ENCODE data around the gene NDUFC2. TPM values are rescaled to one million over a fixed set of nuclear protein-coding genes. Genes with fewer than 3 reads are reported as not detected.
A peak's percentile ranks its signal among the peaks of the same experiment; 100 is the strongest.
"Not testable (repeated sequence)": the region's sequence is repeated elsewhere in the genome, so short reads cannot be mapped to it uniquely, and the experiment has no call there.

NDUFC2 gene
- total and polyA plus RNA-seq, 2 donors (not counting 1 experiment from before 2014, with no cell fraction given): 93.9 to 101 TPM

GRCh38 chr11:78031629-78032028 is 48.0 kb downstream of the NDUFC2 start:
- H4K20me1 ChIP-seq (ENCODE audit: control insufficient read depth, extremely low read depth, insufficient read depth, low read length): no peaks in the 10 kb centered on the region
- H3K9me3 ChIP-seq (ENCODE audit: control insufficient read depth, insufficient read depth, low read depth, low read length): no peaks in the 10 kb centered on the region
- no peak overlapping the region for H3K9ac ChIP-seq (ENCODE audit: insufficient read depth, low read length)
- no peak overlapping the region for H2AFZ ChIP-seq (ENCODE audit: low read length)
- H3K27me3 ChIP-seq (ENCODE audit: control insufficient read depth, insufficient read depth, low read length): no peaks in the 10 kb centered on the region
- H3K4me1 ChIP-seq (ENCODE audit: control insufficient read depth, extremely low read depth, insufficient read depth, low read length): no peaks in the 10 kb centered on the region
- H3K27ac ChIP-seq (ENCODE audit: insufficient read depth, low read length): no peak overlapping the region
- TF ChIP-seq EZH2 (IDR thresholded peaks at IDR 0.05; ENCODE audit: low read length, missing control alignments) (no peak), CTCF (conservative IDR thresholded peaks at IDR 0.05 in 1 of 2, IDR thresholded peaks at IDR 0.05 in 1 of 2; ENCODE audit: low read depth in 1 of 2, low read length in 2 of 2) (no peak)
- H3K4me3 ChIP-seq (replicated peaks in 1 of 4; ENCODE audit: control extremely low read depth in 1 of 4, insufficient read depth in 1 of 4, low read depth in 3 of 4, low read length in 4 of 4): no peak overlapping the region
- H3K36me3 ChIP-seq (ENCODE audit: control insufficient read depth, insufficient read depth, low read length): no peaks in the 10 kb centered on the region
- no peak overlapping the region for H3K4me2 ChIP-seq (ENCODE audit: extremely low read depth, insufficient read depth, low read length)
- no peaks in the 10 kb centered on the region for H3K79me2 ChIP-seq (ENCODE audit: control insufficient read depth, insufficient read depth, low read length)
- no peak for DNase-seq (ENCODE audit: low read depth in 2 of 2)

- Histone ChIP-seq H3K9ac (ENCODE audit: insufficient read depth, low read length) (no peak overlapping the region), H4K20me1 (ENCODE audit: control insufficient read depth, extremely low read depth, insufficient read depth, low read length) (no peaks in the 10 kb centered on the region), H2AFZ (ENCODE audit: low read length) (no peak overlapping the region), H3K4me2 (ENCODE audit: extremely low read depth, insufficient read depth, low read length) (peak overlapping the region; percentile 1), H3K79me2 (ENCODE audit: control insufficient read depth, insufficient read depth, low read length) (no peaks in the 10 kb centered on the region), H3K4me3 (replicated peaks in 1 of 4; ENCODE audit: control extremely low read depth in 1 of 4, insufficient read depth in 1 of 4, low read depth in 3 of 4, low read length in 4 of 4) (no peak overlapping the region), H3K36me3 (ENCODE audit: control insufficient read depth, insufficient read depth, low read length) (no peaks in the 10 kb centered on the region), H3K4me1 (ENCODE audit: control insufficient read depth, extremely low read depth, insufficient read depth, low read length) (no peaks in the 10 kb centered on the region), H3K27me3 (ENCODE audit: control insufficient read depth, insufficient read depth, low read length) (no peaks in the 10 kb centered on the region), H3K9me3 (ENCODE audit: control insufficient read depth, insufficient read depth, low read depth, low read length) (no peaks in the 10 kb centered on the region), H3K27ac (ENCODE audit: insufficient read depth, low read length) (no peak overlapping the region)
- TF ChIP-seq CTCF (conservative IDR thresholded peaks at IDR 0.05 in 1 of 2, IDR thresholded peaks at IDR 0.05 in 1 of 2; ENCODE audit: low read depth in 1 of 2, low read length in 2 of 2) (no peak), EZH2 (IDR thresholded peaks at IDR 0.05; ENCODE audit: low read length, missing control alignments) (no peak)
- peak; percentile 70 to 78 for DNase-seq (ENCODE audit: low read depth in 2 of 2)
Measured at GRCh38 chr11:78030429-78031325, 49.0 kb downstream of the NDUFC2 start.

- not testable (repeated sequence) for H3K4me2 ChIP-seq (ENCODE audit: extremely low read depth, insufficient read depth, low read length); H3K9ac ChIP-seq (ENCODE audit: insufficient read depth, low read length); H3K4me1 ChIP-seq (ENCODE audit: control insufficient read depth, extremely low read depth, insufficient read depth, low read length); H3K36me3 ChIP-seq (ENCODE audit: control insufficient read depth, insufficient read depth, low read length); H4K20me1 ChIP-seq (ENCODE audit: control insufficient read depth, extremely low read depth, insufficient read depth, low read length); H3K79me2 ChIP-seq (ENCODE audit: control insufficient read depth, insufficient read depth, low read length); H2AFZ ChIP-seq (ENCODE audit: low read length); H3K27me3 ChIP-seq (ENCODE audit: control insufficient read depth, insufficient read depth, low read length); H3K27ac ChIP-seq (ENCODE audit: insufficient read depth, low read length); H3K4me3 ChIP-seq (replicated peaks in 1 of 4; ENCODE audit: control extremely low read depth in 1 of 4, insufficient read depth in 1 of 4, low read depth in 3 of 4, low read length in 4 of 4); H3K9me3 ChIP-seq (ENCODE audit: control insufficient read depth, insufficient read depth, low read depth, low read length)
- peak in 1 of 2 donors; percentile 41 for DNase-seq (ENCODE audit: low read depth in 2 of 2)
Measured at GRCh38 chr11:78028423-78028822, 51.2 kb downstream of the NDUFC2 start.
